GM19452 (cell line): ENCODE data around the gene GCNA.
"Not testable (repeated sequence)": the region's sequence is repeated elsewhere in the genome, so short reads cannot be mapped to it uniquely, and the experiment has no call there.

Experiments
- ATAC-seq: cut with Tn5 transposase; IDR thresholded peaks from one replicate; pipeline ENCODE4 v1.9.1; 2021; ENCODE audit not compliant: unreplicated experiment

The GCNA gene

DNA sequence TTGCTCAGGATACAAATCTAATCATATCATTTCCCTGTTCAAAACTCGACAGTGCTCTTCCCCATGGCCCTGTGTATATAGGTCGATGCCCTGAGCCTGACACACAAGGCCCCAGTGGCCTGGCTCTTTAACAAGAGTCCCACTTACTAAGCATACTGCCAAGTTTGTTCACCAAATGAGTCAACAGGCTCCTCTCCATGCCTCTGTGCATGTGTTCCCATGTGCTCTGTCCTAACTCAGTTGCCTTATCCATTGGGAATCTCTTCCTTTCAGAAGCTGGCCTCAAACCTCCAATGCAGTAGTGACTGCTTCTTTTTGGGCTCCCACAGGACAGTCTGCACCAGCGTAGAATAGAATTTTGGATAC lies 59.0 kb downstream of the GCNA start:
- ATAC-seq = no peak

- ATAC-seq = no peak
Observed at GRCh38 chrX:71637848-71638247, 59.6 kb downstream of the GCNA start.

GRCh38 chrX:71638409-71638808 lies 60.2 kb downstream of the GCNA start:
- ATAC-seq = no peak

DNA sequence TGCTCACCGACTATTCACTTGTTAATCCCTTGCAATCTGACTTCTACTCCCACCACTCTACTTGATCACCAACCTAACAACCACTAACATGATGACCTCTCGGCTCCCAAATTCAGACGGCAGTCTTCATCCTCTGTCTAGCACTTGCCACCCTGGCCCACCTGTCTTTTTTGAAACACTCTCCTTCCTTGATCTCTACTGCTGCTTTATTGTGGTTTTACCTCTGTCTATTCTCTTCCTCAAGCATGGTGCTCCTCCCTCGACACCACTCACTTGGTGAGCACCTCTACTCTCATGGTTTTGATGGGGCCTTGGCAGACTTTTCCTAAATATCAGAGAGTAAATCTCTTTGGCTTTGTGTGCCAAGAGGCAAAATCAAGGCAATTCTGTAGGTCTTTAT lies 61.8 kb downstream of the GCNA start:
- ATAC-seq = no peak

DNA sequence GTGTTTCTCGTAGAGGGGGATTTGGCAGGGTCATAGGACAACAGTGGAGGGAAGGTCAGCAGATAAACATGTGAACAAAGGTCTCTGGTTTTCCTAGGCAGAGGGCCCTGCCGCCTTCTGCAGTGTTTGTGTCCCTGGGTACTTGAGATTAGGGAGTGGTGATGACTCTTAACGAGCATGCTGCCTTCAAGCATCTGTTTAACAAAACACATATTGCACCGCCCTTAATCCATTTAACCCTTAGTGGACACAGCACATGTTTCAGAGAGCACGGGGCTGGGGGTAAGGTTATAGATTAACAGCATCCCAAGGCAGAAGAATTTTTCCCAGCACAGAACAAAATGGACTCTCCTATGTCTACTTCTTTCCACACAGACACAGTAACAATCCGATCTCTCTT lies 66.2 kb downstream of the GCNA start:
- ATAC-seq = not testable (repeated sequence)

- ATAC-seq = peak; percentile 93
Observed at GRCh38 chrX:71650333-71650969, 72.2 kb downstream of the GCNA start.

- ATAC-seq = no peak
Observed at GRCh38 chrX:71652405-71652804, 74.2 kb downstream of the GCNA start.

- no peak for ATAC-seq
Observed at GRCh38 chrX:71653344-71653743, 75.1 kb downstream of the GCNA start.

DNA sequence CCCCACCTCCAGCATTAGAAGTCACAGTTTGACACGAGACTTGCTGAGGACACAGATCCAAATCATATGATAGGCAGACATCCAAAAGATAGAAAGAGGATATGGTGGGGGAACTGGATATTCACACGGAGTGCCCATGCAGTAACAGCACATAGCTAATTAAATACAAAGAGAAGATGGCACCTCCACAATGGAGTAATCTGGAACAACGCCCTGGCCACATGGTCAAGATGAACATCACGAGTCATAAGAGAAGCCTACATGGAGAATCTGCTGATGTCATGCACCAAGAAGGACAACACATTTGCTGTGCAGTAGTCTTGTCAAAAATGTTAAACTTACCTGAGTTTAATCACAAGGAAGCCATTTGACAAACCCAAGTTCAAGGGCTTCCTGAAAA lies 79.0 kb downstream of the GCNA start:
- ATAC-seq = no peak

GRCh38 chrX:71659342-71659741 lies 81.1 kb downstream of the GCNA start:
- no peak for ATAC-seq

DNA sequence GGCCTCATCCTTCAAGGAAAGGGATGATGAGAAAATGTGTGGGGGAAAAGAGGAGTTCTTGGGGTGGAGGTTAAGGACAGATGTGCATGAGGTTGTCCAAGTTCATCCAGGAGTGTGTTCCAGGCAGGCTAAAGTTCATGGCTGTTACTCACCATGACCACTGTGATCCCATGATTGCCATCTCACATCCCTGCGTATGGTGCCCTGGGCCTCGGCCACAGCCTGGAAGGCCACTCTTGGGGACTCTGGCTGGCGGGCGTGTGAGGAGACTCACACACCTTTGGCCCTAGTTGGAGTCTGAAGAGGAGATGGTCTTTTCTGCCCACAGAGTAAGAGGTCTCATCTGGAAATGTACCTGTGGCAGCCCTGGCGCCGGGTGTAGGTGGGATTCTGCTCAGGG lies 81.7 kb downstream of the GCNA start:
- no peak for ATAC-seq

DNA sequence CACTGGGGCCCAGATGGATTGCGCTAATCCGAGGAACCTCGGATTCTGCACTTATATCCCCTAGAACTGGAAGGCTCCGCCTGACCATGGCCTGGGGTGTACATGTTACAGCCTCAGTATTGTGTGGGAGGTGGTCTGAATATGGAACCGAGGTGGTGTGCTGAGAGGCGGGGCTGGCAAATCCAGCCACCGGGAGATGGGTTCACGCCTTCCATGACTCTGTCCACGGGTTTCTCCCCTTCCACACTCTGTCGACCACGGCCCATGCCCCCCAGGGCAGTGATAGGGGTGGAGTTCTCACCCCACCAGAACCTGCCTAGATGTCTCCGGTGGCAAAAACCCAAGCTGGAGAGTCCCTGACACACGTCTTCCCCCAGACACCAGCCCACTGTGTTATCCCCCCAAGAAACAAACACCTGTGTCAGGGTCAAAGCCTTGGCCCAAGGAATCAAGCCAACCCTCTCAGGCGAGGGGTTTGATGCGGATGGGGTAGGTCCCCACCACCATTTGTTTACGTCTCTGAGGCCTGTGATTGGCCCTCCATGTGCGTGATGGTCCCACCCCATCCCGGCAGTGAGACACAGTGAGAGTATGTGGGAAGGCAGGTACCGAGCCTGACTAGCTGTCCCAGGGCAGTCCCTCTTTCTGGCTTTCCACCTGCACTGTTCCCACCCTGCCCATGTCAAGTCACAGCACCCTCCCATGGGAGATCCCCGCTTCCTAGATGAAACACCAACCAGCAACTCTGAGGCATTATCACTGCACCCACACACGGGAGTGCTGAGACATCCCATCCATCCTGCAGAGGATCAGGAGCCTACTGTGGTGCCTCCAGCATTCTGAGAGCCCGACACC lies 82.6 kb downstream of the GCNA start:
- no peak for ATAC-seq

GRCh38 chrX:71661919-71662318 lies 83.7 kb downstream of the GCNA start:
- ATAC-seq = no peak

- ATAC-seq = not testable (repeated sequence)
Observed at GRCh38 chrX:71662654-71663053, 84.4 kb downstream of the GCNA start.
